ENCODE measurements around the gene FBXO45. TPM values are rescaled to one million over a fixed set of nuclear protein-coding genes. Genes with fewer than 3 reads are reported as not detected.
A peak's percentile ranks its signal among the peaks of the same experiment; 100 is the strongest.
"Not testable (repeated sequence)": the region's sequence is repeated elsewhere in the genome, so short reads cannot be mapped to it uniquely, and the experiment has no call there.

The FBXO45 gene
- 27.4 TPM for polyA plus RNA-seq (2012; ENCODE audit: insufficient read depth, insufficient read length, low read depth)

- H3K4me1 ChIP-seq: no peaks in the 10 kb centered on the region
- TF ChIP-seq CTCF (IDR thresholded peaks at IDR 0.05; ENCODE audit: low read depth, low read length): no peak
- peak within 1 kb of the TSS; percentile 100 for H3K4me3 ChIP-seq (ENCODE audit: low read depth, low read length)
- H3K27me3 ChIP-seq: no peaks in the 10 kb centered on the region
- no peaks in the 10 kb centered on the region for H3K36me3 ChIP-seq
- peak; percentile 96 for DNase-seq
- no peaks in the 10 kb centered on the region for H3K9me3 ChIP-seq
Measured at GRCh38 chr3:196568246-196569002, at the start of gene FBXO45, which contains the start of gene WDR53. TSS of gene FBXO45 (plus strand) at chr3:196568660. CDS start at chr3:196568985, 325 bp downstream. TSS of gene WDR53 (minus strand) at chr3:196568554. CDS start at chr3:196561475, 7,079 bp downstream.

- H3K4me3 ChIP-seq (ENCODE audit: low read depth, low read length): no peak overlapping the region
- DNase-seq: peak; percentile 86
Measured at GRCh38 chr3:196518966-196519717, 49.3 kb upstream of the FBXO45 start.

GRCh38 chr3:196519718-196520082 is 48.8 kb upstream of the FBXO45 start:
- peaks cover 23% of the 10 kb centered on the region for H3K9me3 ChIP-seq
- peak; percentile 32 for DNase-seq
- H3K27me3 ChIP-seq: no peaks in the 10 kb centered on the region
- no peak overlapping the region for H3K4me3 ChIP-seq (ENCODE audit: low read depth, low read length)
- peaks cover 2% of the 10 kb centered on the region; the same call in 1 of the 2 replicates for H3K4me1 ChIP-seq
- no peaks in the 10 kb centered on the region; the same call in 1 of the 2 replicates for H3K36me3 ChIP-seq
- no peak for TF ChIP-seq CTCF (IDR thresholded peaks at IDR 0.05; ENCODE audit: low read depth, low read length)

More at GRCh38 chr3:196518966-196519717, 49.3 kb upstream of the FBXO45 start:
- Histone ChIP-seq H3K36me3 (no peaks in the 10 kb centered on the region; the same call in 1 of the 2 replicates), H3K9me3 (peaks cover 23% of the 10 kb centered on the region), H3K27me3 (no peaks in the 10 kb centered on the region), H3K4me1 (peaks cover 2% of the 10 kb centered on the region; the same call in 1 of the 2 replicates)
- TF ChIP-seq CTCF (IDR thresholded peaks at IDR 0.05; ENCODE audit: low read depth, low read length): peak; percentile 74

- peaks cover 21% of the 10 kb centered on the region for H3K9me3 ChIP-seq
- not testable (repeated sequence) for H3K36me3 ChIP-seq; H3K4me3 ChIP-seq (ENCODE audit: low read depth, low read length); H3K27me3 ChIP-seq; H3K4me1 ChIP-seq; DNase-seq
Measured at GRCh38 chr3:196521291-196521690, 47.2 kb upstream of the FBXO45 start.

GRCh38 chr3:196523841-196524240 is 44.6 kb upstream of the FBXO45 start:
- DNase-seq: no peak
- Histone ChIP-seq H3K9me3 (peaks cover 18% of the 10 kb centered on the region), H3K36me3 (no peaks in the 10 kb centered on the region; the same call in 1 of the 2 replicates), H3K27me3 (no peaks in the 10 kb centered on the region), H3K4me1 (no peaks in the 10 kb centered on the region), H3K4me3 (ENCODE audit: low read depth, low read length) (no peak overlapping the region)
- no peak for TF ChIP-seq CTCF (IDR thresholded peaks at IDR 0.05; ENCODE audit: low read depth, low read length)

GRCh38 chr3:196524527-196524926 is 43.9 kb upstream of the FBXO45 start:
- Histone ChIP-seq H3K36me3 (no peaks in the 10 kb centered on the region; the same call in 1 of the 2 replicates), H3K9me3 (peaks cover 11% of the 10 kb centered on the region), H3K4me1 (no peaks in the 10 kb centered on the region), H3K27me3 (no peaks in the 10 kb centered on the region), H3K4me3 (ENCODE audit: low read depth, low read length) (no peak overlapping the region)
- peak; percentile 33 for TF ChIP-seq CTCF (IDR thresholded peaks at IDR 0.05; ENCODE audit: low read depth, low read length)
- DNase-seq: no peak
